Retinal pigment epithelial cell (primary cell): ENCODE results near the gene CSNK2A3.
A peak's percentile ranks its signal among the peaks of the same experiment; 100 is the strongest.

ENCODE experiments used
- DNase-seq: peaks from one replicate; pipeline ENCODE4 v3.0.0-alpha.2; 2010; ENCODE audit warnings: low read depth
- H3K4me3 ChIP-seq: 2 replicates; pipeline ENCODE4 v1.5.1; 2011; ENCODE audit warnings: mild to moderate bottlenecking, low read length, control low read depth, moderate library complexity
- TF ChIP-seq, protein P1 (sequence below): conservative IDR thresholded peaks from 2 replicates; pipeline ENCODE4 v1.5.1; 2011; ENCODE audit warnings: low read depth, low read length, control low read depth, inconsistent platforms

Gene CSNK2A3

DNA sequence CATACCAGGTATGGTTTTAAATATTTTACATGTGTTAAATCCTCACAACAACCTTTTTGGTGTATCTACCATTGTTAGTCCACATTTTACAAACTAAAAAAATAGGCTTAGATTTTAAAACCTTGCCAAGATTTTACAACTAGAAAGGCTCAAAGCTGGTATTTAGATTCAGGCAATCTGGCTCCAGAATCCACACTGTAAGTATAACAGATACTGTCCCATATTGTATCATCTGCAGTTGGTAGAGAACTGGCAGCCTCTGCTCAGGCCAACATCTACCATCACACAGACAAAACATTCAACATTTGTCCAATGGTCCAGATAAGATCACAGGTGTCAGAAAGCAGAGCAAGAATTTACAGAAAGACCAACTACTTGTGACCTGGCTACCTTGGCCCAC, 30.9 kb downstream of the CSNK2A3 start:
- DNase-seq, result no peak
- H3K4me3 ChIP-seq, result no peak overlapping the region
- TF ChIP-seq, protein P1, sequence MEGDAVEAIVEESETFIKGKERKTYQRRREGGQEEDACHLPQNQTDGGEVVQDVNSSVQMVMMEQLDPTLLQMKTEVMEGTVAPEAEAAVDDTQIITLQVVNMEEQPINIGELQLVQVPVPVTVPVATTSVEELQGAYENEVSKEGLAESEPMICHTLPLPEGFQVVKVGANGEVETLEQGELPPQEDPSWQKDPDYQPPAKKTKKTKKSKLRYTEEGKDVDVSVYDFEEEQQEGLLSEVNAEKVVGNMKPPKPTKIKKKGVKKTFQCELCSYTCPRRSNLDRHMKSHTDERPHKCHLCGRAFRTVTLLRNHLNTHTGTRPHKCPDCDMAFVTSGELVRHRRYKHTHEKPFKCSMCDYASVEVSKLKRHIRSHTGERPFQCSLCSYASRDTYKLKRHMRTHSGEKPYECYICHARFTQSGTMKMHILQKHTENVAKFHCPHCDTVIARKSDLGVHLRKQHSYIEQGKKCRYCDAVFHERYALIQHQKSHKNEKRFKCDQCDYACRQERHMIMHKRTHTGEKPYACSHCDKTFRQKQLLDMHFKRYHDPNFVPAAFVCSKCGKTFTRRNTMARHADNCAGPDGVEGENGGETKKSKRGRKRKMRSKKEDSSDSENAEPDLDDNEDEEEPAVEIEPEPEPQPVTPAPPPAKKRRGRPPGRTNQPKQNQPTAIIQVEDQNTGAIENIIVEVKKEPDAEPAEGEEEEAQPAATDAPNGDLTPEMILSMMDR, result no peak

DNA sequence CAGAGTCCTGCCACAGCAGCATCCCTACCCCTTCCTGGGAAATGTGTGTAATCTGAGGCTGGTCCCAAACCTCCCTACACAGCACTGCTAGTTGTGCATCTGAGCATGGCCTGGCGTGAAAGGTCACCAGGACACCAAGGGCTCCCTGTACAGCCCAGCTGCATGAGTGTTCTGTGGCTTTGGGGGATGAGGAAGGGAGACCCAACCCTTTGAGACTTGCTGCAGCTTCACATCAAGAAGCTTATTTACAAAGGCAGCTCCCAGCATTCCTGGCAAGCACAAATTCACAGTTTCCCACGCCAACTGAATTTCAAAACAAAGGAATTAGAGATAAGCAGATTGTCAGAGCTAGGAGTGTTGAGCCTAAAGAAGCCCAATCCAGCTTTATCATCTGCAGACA, 32.2 kb downstream of the CSNK2A3 start:
- no peak overlapping the region for H3K4me3 ChIP-seq
- TF ChIP-seq, protein P1, result no peak
- peak; percentile 46 for DNase-seq

DNA sequence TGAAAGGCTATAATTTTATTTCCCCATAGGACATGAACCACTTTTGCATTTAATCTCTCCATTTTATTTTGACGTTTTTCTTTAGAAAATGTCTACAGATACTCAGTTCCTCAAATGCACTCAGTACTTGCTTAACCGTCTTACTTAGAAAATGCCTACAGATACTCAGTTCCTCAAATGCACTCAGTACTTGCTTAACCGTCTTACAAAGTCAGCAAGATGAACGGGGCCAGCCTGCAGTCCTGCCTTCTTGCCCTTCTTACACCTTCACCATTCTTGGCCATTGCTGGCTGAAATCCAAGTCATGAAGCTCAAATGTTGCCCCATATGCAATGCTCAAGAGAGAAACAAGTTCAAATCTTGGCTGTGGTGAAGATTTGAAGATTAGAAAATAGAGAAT, 34.1 kb downstream of the CSNK2A3 start:
- no peak for DNase-seq
- TF ChIP-seq, protein P1, result no peak

DNA sequence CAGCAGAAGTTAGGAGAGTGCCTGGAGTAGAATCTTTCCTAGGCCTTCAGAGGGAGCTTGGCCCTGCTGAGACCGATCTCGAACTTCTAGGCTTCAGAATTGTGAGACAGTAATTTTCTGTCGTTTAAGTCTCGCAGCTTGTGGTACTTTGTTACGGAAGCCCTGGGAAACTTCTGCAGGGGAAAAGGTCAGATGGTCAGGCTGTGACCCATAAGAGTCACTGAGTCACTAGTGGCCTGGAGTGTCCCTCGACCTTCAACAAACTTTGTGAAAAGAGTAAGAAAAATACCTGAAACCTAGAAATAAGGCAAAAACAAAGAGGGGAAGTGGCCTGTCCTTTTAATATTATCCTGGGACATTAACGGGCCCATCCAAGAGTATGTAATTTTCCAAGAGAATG, 34.6 kb downstream of the CSNK2A3 start:
- H3K4me3 ChIP-seq, result no peak overlapping the region
- DNase-seq, result no peak

More for the DNA sequence above, 34.1 kb downstream of the CSNK2A3 start:
- no peak overlapping the region for H3K4me3 ChIP-seq

DNA sequence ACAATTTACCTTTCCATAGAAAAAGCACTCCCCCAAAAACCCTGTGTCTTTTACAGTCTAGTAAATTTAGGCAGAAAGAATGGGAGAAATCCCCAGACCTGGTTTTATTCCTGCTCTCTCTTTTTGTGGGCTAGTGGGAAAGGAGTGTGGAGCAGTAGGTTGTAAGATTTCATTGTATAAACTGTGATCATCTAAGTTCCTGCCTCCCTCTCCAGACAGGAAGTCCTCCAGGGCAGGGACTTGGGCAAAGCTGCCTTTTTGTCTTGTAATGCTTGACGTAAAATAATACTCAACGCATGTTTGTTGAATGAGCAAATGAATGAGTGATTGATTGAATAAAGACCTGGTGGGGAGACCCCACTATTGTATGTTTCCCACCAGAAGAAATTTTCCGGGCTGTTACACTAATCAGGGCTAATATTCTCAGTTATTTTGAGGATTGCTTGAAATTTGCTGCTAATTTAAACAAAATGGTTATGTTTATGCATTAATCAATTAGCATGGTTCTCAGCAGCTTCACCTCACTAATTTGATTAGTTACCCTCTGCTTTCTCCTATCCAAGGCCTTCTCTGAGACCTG, 36.3 kb downstream of the CSNK2A3 start:
- H3K4me3 ChIP-seq, result no peak overlapping the region
- no peak for DNase-seq
- TF ChIP-seq, protein P1, result no peak

More for the DNA sequence above, 34.6 kb downstream of the CSNK2A3 start:
- TF ChIP-seq, protein P1, result no peak

DNA sequence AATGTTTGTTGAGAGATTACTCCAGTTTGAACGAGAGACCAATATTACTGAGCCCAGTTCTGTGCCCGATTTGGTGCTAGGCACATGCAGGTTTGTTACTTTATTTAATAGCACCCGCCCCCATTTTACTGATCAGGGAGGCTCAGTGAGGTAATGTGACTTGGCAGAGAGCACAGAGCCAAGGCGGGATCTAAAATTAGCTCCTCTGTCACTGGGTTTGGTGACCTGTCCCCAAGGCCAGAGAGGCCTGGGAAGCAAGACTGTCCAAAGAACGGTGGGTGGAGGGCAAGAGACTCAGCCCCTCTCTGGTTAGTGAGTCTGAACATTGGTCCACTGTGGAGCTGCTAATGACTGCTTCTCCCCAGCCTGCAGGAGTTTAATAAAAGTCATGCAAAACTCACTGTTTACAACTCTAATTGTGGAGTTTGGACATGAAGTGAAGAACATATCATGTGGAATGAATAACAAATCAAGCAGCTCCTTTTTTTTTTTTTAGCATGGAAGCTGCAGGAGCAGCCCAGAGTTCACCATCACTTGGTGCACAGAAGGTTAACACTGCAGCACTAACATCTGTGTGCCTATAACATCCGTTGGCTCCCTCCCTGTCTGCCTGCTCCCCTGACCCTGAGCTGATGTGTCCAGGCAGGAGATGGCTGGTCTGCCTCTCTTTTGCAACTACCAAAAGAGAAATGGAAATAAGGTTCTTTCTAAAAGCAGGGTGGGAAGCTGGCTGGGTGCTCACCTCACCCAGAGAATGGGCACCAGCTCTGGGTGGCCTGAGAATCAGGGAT, 39.0 kb downstream of the CSNK2A3 start:
- TF ChIP-seq, protein P1, result no peak
- DNase-seq, result no peak
- H3K4me3 ChIP-seq, result no peak overlapping the region

DNA sequence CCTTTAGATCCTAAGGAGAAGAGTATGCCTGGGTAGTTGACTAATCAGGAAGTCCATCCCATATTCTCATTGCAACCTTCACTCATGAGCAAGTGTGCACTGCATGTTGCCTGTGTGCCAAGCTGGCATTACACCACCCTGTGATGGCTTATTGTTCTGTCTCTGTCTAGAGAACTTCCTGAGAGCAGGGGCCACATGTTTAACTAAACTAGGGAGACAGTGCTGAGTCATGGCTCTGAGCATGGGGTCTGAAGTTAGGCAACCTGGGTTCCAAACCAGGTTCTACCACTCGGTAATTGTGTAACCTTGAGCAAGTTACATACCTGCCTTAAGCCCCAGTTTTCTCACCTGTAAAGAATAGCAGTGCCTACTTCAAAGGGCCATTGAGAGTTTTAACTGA, 39.6 kb downstream of the CSNK2A3 start:
- H3K4me3 ChIP-seq, result no peak overlapping the region
- DNase-seq, result peak; percentile 10
- TF ChIP-seq, protein P1, result no peak
